ENCODE measurements around the gene PLGRKT.

DNA sequence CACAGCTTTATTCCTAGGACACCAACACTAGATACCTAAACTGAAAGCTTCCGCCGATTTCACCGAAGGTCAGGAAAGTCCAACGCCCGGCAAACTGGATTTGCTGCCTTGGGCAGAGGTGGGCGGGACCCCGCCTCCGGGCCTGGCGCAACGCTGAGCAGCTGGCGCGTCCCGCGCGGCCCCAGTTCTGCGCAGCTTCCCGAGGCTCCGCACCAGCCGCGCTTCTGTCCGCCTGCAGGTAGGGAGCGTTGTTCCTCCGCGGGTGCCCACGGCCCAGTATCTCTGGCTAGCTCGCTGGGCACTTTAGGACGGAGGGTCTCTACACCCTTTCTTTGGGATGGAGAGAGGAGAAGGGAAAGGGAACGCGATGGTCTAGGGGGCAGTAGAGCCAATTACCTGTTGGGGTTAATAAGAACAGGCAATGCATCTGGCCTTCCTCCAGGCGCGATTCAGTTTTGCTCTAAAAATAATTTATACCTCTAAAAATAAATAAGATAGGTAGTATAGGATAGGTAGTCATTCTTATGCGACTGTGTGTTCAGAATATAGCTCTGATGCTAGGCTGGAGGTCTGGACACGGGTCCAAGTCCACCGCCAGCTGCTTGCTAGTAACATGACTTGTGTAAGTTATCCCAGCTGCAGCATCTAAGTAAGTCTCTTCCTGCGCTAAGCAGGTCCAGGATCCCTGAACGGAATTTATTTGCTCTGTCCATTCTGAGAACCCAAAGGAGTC lies 12.8 kb upstream of the PLGRKT start, which contains the start of gene CD274:
- TF ChIP-seq POLR2A (IDR thresholded peaks at IDR 0.05) (peak; percentile 19 to 55), CTCF (IDR thresholded peaks at IDR 0.05) (peak; percentile 69 to 76 (median 71))

All from uterus (tissue), 2 donors.